ENCODE measurements around the gene ANO1.

ANO1 gene

DNA sequence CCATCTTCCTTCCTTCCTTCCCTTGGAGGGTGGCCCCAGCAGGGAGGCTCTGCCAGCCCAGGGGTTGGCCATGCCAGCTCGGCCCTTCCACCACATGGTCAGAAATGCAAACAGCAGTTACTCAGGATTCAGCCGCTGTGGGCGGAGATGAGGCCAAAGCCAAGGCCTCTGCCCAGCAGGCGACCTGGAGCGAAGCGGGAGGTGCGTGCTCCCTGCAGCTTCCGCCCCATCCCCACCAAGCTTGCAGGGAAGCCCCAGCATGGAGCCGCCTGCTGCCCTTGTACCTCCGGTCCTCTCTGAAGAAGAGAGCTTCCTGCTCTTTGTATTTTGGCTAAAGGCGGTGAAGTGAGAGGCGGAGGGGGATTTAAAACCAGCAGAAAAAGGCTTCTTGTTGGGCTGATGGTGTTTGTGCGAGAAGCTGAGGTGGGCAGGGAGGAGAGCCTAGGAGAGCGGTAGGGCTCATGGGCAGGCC is 50.4 kb downstream of the ANO1 start:
- H3K79me2 ChIP-seq (ENCODE audit: low read length) = no peaks in the 10 kb centered on the region
- H3K9me3 ChIP-seq (replicated peaks; ENCODE audit: insufficient read depth, low read length) = no peaks in the 10 kb centered on the region
- H3K4me1 ChIP-seq (ENCODE audit: low read length) = no peaks in the 10 kb centered on the region
- H3K4me2 ChIP-seq (ENCODE audit: low read depth, low read length) = no peak overlapping the region
- H3K27ac ChIP-seq (ENCODE audit: low read length) = no peak overlapping the region
- TF ChIP-seq EZH2phosphoT487 (IDR thresholded peaks at IDR 0.05; ENCODE audit: low read length) = no peak
- TF ChIP-seq EZH2 (optimal IDR thresholded peaks at IDR 0.05; ENCODE audit: low read depth, low read length) = no peak
- TF ChIP-seq, protein P1, sequence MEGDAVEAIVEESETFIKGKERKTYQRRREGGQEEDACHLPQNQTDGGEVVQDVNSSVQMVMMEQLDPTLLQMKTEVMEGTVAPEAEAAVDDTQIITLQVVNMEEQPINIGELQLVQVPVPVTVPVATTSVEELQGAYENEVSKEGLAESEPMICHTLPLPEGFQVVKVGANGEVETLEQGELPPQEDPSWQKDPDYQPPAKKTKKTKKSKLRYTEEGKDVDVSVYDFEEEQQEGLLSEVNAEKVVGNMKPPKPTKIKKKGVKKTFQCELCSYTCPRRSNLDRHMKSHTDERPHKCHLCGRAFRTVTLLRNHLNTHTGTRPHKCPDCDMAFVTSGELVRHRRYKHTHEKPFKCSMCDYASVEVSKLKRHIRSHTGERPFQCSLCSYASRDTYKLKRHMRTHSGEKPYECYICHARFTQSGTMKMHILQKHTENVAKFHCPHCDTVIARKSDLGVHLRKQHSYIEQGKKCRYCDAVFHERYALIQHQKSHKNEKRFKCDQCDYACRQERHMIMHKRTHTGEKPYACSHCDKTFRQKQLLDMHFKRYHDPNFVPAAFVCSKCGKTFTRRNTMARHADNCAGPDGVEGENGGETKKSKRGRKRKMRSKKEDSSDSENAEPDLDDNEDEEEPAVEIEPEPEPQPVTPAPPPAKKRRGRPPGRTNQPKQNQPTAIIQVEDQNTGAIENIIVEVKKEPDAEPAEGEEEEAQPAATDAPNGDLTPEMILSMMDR (IDR thresholded peaks at IDR 0.05; ENCODE audit: low read length) = no peak
- H3F3A ChIP-seq (ENCODE audit: insufficient read depth, low read length) = no peaks in the 10 kb centered on the region
- peaks cover 93% of the 10 kb centered on the region for H3K27me3 ChIP-seq (replicated peaks; ENCODE audit: insufficient read depth, low read length)
- H3K9me2 ChIP-seq (replicated peaks; ENCODE audit: insufficient read depth, low read length) = no peaks in the 10 kb centered on the region
- H3K9ac ChIP-seq (ENCODE audit: low read length) = no peak overlapping the region
- no peaks in the 10 kb centered on the region for H4K20me1 ChIP-seq (ENCODE audit: insufficient read depth, low read length)
- no peak for DNase-seq
- H3K4me3 ChIP-seq (ENCODE audit: low read length) = no peak overlapping the region
- no peak overlapping the region for H2AFZ ChIP-seq (ENCODE audit: low read length)
- no peaks in the 10 kb centered on the region for H3K36me3 ChIP-seq (replicated peaks; ENCODE audit: insufficient read depth, low read length)

DNA sequence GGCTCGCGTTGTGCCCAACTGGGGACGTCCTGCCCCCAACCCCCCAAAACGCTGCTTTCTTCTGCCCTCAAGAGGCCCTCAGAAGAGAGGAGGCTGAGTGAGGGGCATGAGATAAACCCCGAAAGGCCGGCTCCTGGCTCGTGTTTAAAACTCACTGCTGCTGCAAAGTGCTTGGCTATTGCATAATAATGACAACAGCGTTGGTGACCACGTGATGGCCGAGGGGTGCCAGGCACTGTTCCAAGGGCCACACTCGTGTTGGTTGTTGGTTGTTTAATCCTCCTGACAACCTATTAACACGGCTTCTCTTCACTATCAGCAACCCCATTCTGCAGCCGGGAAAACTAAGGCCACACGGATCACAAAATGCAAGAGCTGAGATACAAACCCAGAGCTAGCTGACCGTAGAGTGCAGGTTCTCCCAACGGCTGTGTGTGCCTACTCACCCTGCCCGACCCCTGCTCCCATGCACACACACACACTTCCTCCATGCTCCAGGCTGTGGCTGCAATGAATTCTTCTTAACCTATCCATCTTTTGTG is 51.0 kb downstream of the ANO1 start:
- Histone ChIP-seq H3K4me1 (ENCODE audit: low read length) (no peaks in the 10 kb centered on the region), H3F3A (ENCODE audit: insufficient read depth, low read length) (no peaks in the 10 kb centered on the region), H2AFZ (ENCODE audit: low read length) (no peak overlapping the region), H3K9me3 (replicated peaks; ENCODE audit: insufficient read depth, low read length) (no peaks in the 10 kb centered on the region), H3K36me3 (replicated peaks; ENCODE audit: insufficient read depth, low read length) (no peaks in the 10 kb centered on the region), H3K4me2 (ENCODE audit: low read depth, low read length) (no peak overlapping the region), H3K9ac (ENCODE audit: low read length) (no peak overlapping the region), H4K20me1 (ENCODE audit: insufficient read depth, low read length) (no peaks in the 10 kb centered on the region), H3K79me2 (ENCODE audit: low read length) (no peaks in the 10 kb centered on the region), H3K27me3 (replicated peaks; ENCODE audit: insufficient read depth, low read length) (peaks cover 93% of the 10 kb centered on the region), H3K4me3 (ENCODE audit: low read length) (no peak overlapping the region), H3K27ac (ENCODE audit: low read length) (no peak overlapping the region), H3K9me2 (replicated peaks; ENCODE audit: insufficient read depth, low read length) (no peaks in the 10 kb centered on the region)
- TF ChIP-seq, protein P1 (IDR thresholded peaks at IDR 0.05; ENCODE audit: low read length) = no peak
- no peak for TF ChIP-seq EZH2phosphoT487 (IDR thresholded peaks at IDR 0.05; ENCODE audit: low read length)
- no peak for TF ChIP-seq EZH2 (optimal IDR thresholded peaks at IDR 0.05; ENCODE audit: low read depth, low read length)
- DNase-seq = no peak

DNA sequence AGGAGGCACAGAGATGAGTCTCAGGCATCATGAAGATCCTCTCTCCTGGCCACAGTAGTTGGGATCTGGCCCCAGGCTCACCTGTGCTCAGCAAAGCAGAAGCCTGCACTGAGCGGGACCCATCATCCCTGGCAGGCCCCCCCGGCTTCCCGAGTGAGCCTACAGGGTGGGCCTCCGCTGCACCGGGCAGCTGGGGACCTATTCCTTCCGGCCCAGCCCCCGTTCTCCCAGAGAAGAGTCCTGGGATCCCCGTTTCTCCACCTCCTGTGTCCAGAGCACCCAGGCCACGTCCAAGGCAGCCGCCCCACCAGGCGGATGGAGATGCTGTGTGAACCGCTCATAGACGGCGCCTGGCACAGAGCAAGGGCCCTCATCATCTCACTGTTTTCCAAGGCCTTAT is 52.5 kb downstream of the ANO1 start:
- Histone ChIP-seq H4K20me1 (ENCODE audit: insufficient read depth, low read length) (no peaks in the 10 kb centered on the region), H2AFZ (ENCODE audit: low read length) (no peak overlapping the region), H3K9me2 (replicated peaks; ENCODE audit: insufficient read depth, low read length) (no peaks in the 10 kb centered on the region), H3K4me1 (ENCODE audit: low read length) (no peaks in the 10 kb centered on the region), H3K27me3 (replicated peaks; ENCODE audit: insufficient read depth, low read length) (peaks cover 97% of the 10 kb centered on the region), H3K79me2 (ENCODE audit: low read length) (no peaks in the 10 kb centered on the region), H3K9me3 (replicated peaks; ENCODE audit: insufficient read depth, low read length) (no peaks in the 10 kb centered on the region), H3K4me3 (ENCODE audit: low read length) (no peak overlapping the region), H3K27ac (ENCODE audit: low read length) (no peak overlapping the region), H3F3A (ENCODE audit: insufficient read depth, low read length) (no peaks in the 10 kb centered on the region), H3K4me2 (ENCODE audit: low read depth, low read length) (no peak overlapping the region), H3K36me3 (replicated peaks; ENCODE audit: insufficient read depth, low read length) (no peaks in the 10 kb centered on the region), H3K9ac (ENCODE audit: low read length) (no peak overlapping the region)
- no peak for DNase-seq
- no peak for TF ChIP-seq EZH2 (optimal IDR thresholded peaks at IDR 0.05; ENCODE audit: low read depth, low read length)
- TF ChIP-seq, protein P1 (IDR thresholded peaks at IDR 0.05; ENCODE audit: low read length) = no peak
- no peak for TF ChIP-seq EZH2phosphoT487 (IDR thresholded peaks at IDR 0.05; ENCODE audit: low read length)
